GM19463 (cell line): Measurements from ENCODE around the gene ARHGEF39.
"Not testable (repeated sequence)": the region's sequence is repeated elsewhere in the genome, so short reads cannot be mapped to it uniquely, and the experiment has no call there.

Experiments used
- ATAC-seq: cut with Tn5 transposase; IDR thresholded peaks from one replicate; pipeline ENCODE4 v1.9.1; 2021; ENCODE audit warnings: mild to moderate bottlenecking, moderate library complexity; ENCODE audit not compliant: unreplicated experiment

The ARHGEF39 gene

GRCh38 chr9:35628389-35628991 lies 36.5 kb downstream of the ARHGEF39 start:
- no peak for ATAC-seq

GRCh38 chr9:35627575-35627974 lies 37.4 kb downstream of the ARHGEF39 start:
- ATAC-seq, result no peak

DNA sequence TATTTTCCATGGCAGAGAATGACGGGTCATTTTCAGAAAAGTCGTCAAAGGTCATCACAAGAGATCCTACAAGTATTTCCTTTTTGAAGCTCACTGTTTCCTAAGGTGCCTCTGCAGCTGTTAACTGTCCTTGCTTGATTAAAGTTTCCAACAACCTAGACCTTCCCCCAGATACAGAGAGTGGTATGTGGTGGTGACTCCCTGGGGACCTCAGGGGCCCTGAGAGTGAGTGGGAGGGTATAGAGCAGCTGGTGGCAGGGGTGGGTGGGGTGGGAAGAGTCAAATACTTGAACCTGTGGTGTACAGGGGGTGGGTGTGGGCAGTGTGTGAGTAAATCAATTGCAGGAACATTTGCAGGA lies 45.2 kb downstream of the ARHGEF39 start:
- peak; percentile 67 for ATAC-seq

DNA sequence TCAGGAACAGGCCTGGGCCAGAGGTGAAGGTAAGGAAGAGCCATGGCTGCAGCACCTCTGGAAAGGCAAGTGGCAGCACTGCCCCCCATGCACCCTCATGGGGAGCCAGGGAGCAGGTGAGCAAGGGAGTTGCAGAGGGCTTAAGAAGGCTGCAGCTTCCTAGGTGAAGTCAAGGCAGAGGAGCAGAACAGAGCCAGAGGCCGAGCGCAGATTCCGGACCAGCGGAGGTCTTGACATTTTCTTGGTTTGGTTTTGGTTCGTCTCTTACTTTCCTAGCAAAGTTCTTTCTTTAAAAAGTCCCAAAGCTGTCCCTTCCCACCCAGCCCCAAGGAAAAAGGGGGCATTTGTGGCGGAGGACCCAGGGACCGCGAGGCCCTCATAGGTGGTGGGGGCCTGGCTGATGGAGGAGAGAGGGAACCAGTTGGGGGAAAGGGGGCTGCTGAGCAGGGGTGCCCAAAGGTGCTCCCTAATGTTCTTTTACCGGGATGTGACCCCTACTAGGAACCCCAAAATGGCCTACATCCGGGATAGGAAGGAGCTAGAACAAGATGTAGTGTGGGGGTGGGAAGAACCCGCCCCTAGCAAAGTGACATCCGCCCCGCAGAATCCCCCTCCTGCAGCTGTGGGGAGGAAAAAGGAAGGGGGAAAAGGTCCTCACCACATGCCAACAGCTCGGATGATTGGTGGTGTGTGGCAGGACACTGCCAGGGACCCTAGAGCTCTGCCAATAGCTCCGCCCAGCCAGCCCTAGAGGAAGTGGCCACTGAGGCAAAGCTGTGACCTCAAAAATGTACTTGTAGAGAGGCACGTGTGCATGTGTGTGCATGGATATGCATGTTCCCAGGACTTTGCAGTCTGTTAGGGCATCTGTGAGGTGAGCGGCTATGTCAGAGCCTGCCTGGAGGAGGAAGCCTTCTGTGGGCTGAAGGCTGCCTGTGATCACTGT lies 45.9 kb downstream of the ARHGEF39 start:
- peak; percentile 47 for ATAC-seq

DNA sequence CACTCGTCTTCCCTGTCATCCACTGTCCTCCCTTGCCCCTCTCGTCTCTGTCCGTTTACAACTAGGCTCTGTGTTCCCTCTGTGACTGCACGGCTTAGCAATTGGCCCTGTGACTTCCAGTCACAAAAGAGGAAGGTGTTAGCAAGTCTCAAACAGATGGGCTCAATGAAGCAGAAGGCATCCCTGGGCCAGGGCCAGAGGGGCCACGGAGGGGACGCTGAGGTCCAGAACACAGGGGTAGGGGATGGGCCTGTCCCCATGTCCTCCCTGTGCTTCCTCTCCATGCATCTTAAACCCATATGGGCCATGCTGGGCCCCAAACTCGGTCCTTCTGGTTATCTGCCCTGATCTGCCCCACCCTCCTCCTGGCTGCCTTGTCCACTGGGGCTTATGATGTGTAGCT lies 46.7 kb downstream of the ARHGEF39 start, which contains the start of gene CD72:
Gene CD72, minus strand, starts transcription at position 89 of the 403 bp plus-strand sequence. CDS start 110 bp downstream, outside the sequence.
- ATAC-seq, result no peak

DNA sequence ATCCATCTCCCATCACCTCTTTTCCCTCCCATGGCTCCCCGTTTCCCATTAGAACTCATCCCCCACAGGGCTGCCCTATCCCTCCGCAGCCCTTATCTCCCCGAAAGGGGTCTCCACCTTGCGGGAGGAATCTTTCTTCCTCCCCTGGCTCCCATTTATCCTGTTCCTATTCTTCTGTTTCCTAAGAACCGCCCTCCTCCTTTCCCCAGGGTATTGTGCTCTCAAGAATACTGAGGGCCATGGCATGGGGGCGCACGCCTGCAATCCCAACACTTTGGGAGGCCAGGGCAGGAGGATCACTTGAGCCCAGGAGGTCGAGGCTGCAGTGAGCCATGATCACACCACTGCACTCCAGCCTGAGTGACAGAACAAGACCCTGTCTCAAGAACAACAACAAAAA lies 47.4 kb downstream of the ARHGEF39 start:
- ATAC-seq, result no peak

- ATAC-seq, result peak; percentile 35
These were observed 48.1 kb downstream of the ARHGEF39 start for GRCh38 chr9:35616681-35617459.

GRCh38 chr9:35615981-35616680 lies 48.9 kb downstream of the ARHGEF39 start:
- no peak for ATAC-seq

- ATAC-seq, result no peak
These were observed 52.2 kb downstream of the ARHGEF39 start for GRCh38 chr9:35612843-35613242.

- ATAC-seq, result not testable (repeated sequence)
These were observed 52.9 kb downstream of the ARHGEF39 start for GRCh38 chr9:35612066-35612465.

DNA sequence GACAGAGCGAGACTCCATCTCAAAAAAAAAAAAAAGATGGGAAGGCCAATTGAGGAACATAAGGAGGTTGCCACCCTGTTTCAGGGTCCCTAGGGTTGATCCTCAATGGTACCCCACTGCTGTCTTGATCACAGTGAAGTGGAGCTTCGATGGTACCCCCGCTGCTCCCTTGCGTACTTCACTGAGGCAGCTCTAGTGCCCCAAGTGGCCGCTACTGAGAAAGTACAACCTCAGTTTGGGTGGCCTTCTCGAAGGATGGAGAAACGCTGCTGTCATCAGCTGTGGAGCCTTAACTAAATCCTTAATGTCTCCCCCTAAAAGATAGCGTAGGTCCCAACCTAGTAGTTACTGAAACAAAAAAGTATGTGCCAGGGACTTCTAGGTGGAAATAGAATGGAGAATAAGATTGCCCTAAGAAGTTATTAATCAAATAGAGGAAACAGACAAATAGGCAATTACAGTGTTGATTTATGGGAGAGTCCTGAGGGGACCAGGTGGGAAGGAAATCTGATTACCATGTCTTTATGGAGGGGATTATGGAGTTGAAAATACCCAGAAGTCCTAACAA lies 53.7 kb downstream of the ARHGEF39 start:
- ATAC-seq, result no peak

GRCh38 chr9:35609820-35610163 lies 55.2 kb downstream of the ARHGEF39 start:
- ATAC-seq, result no peak
